NCI-H2196 treated with DMSO at 0.1 percent for 48 hours (cell line): ENCODE data around the gene XG.
"Not testable (repeated sequence)": the region's sequence is repeated elsewhere in the genome, so short reads cannot be mapped to it uniquely, and the experiment has no call there.

Experiments used
- DNase-seq: peaks from one replicate; lab custom pipeline; 2025; ENCODE audit not compliant: unreplicated experiment; lab: John Stamatoyannopoulos, UW

XG gene

GRCh38 chrX:2751874-2752300 lies at the start of gene XG:
TSS of gene XG (plus strand) at chrX:2752040. CDS start at chrX:2752275, 235 bp downstream.
- not testable (repeated sequence) for DNase-seq

GRCh38 chrX:2703991-2704369 lies 47.9 kb upstream of the XG start:
- DNase-seq, result no peak

- no peak for DNase-seq
Observed at GRCh38 chrX:2705046-2705832, 46.6 kb upstream of the XG start.

- no peak for DNase-seq
Observed at GRCh38 chrX:2707334-2707760, 44.5 kb upstream of the XG start.

- DNase-seq, result no peak
Observed at GRCh38 chrX:2708021-2708420, 43.8 kb upstream of the XG start.

GRCh38 chrX:2708592-2709188 lies 43.1 kb upstream of the XG start:
- DNase-seq, result no peak

GRCh38 chrX:2709556-2709955 lies 42.3 kb upstream of the XG start:
- DNase-seq, result no peak

- no peak for DNase-seq
Observed at GRCh38 chrX:2710041-2710840, 41.6 kb upstream of the XG start.

GRCh38 chrX:2711441-2711840 lies 40.4 kb upstream of the XG start:
- no peak for DNase-seq

GRCh38 chrX:2712428-2712827 lies 39.4 kb upstream of the XG start:
- no peak for DNase-seq

GRCh38 chrX:2712890-2713840 lies 38.7 kb upstream of the XG start:
- DNase-seq, result no peak

- DNase-seq, result no peak
Observed at GRCh38 chrX:2714551-2714950, 37.3 kb upstream of the XG start.

GRCh38 chrX:2715066-2715600 lies 36.7 kb upstream of the XG start:
- no peak for DNase-seq

- DNase-seq, result no peak
Observed at GRCh38 chrX:2717312-2717711, 34.5 kb upstream of the XG start.

- no peak for DNase-seq
Observed at GRCh38 chrX:2718821-2719220, 33.0 kb upstream of the XG start.

- no peak for DNase-seq
Observed at GRCh38 chrX:2719774-2720447, 31.9 kb upstream of the XG start.

- DNase-seq, result no peak
Observed at GRCh38 chrX:2723286-2723879, 28.5 kb upstream of the XG start.

GRCh38 chrX:2727264-2727663 lies 24.6 kb upstream of the XG start:
- not testable (repeated sequence) for DNase-seq

GRCh38 chrX:2732076-2732475 lies 19.8 kb upstream of the XG start:
- no peak for DNase-seq

GRCh38 chrX:2732649-2733048 lies 19.2 kb upstream of the XG start:
- DNase-seq, result no peak
